Immature natural killer cell (primary cell): ENCODE measurements around the gene DDI1. TPM values are rescaled to one million over a fixed set of nuclear protein-coding genes. Genes with fewer than 3 reads are reported as not detected.

Source experiments
- DNase-seq, 3 donors: peaks; one replicate each; pipeline ENCODE4 v3.0.0; 2022; ENCODE audit warnings: mixed read lengths in 1 of 3
- H3K27ac Mint-ChIP-seq, 6 donors: one replicate each; pipeline ENCODE4 v1.8.0; 2020; ENCODE audit warnings: mixed read lengths in 6 of 6, mild to moderate bottlenecking in 5 of 6, inconsistent platforms in 4 of 6, moderate library complexity in 3 of 6
- H3K27me3 Mint-ChIP-seq, 3 donors: one replicate each; pipeline ENCODE4 v1.8.0; 2020 to 2021; ENCODE audit warnings: low read depth in 3 of 3, mild to moderate bottlenecking in 3 of 3, mixed read lengths in 3 of 3, moderate library complexity in 3 of 3, inconsistent platforms in 1 of 3
- H3K36me3 Mint-ChIP-seq, 3 donors: one replicate each; pipeline ENCODE4 v1.8.0; 2020; ENCODE audit warnings: mixed read lengths in 3 of 3, inconsistent platforms in 2 of 3, mild to moderate bottlenecking in 2 of 3
- H3K4me1 Mint-ChIP-seq, 2 donors: one replicate each; pipeline ENCODE4 v1.8.0; 2020; ENCODE audit warnings: inconsistent platforms in 2 of 2, mild to moderate bottlenecking in 2 of 2, mixed read lengths in 2 of 2, moderate library complexity in 1 of 2
- H3K4me3 Mint-ChIP-seq, 5 donors: one replicate each; pipeline ENCODE4 v1.8.0; 2020; ENCODE audit warnings: mild to moderate bottlenecking in 5 of 5, mixed read lengths in 5 of 5, inconsistent platforms in 3 of 5, moderate library complexity in 3 of 5
- H3K9me3 Mint-ChIP-seq, 6 donors: one replicate each; pipeline ENCODE4 v1.8.0; 2020; ENCODE audit warnings: mild to moderate bottlenecking in 6 of 6, mixed read lengths in 6 of 6, inconsistent platforms in 4 of 6, moderate library complexity in 3 of 6
- polyA plus RNA-seq, 3 donors: library from polyadenylated mRNA; unstranded; fragments of 300-500 nt; fragmentation: Illumina TruSeq; gene quantifications; one replicate each; pipeline ENCODE4 v1.2.3, GENCODE V29; 2021

The DDI1 gene
- polyA plus RNA-seq, 3 donors from 2014 or later: 0.11 to 0.17 TPM; not detected in 1

GRCh38 chr11:104051778-104052177, 15.3 kb downstream of the DDI1 start:
- no peak for DNase-seq
- Mint-ChIP-seq H3K4me3 (no peak overlapping the region), H3K27me3 (no peaks in the 10 kb centered on the region), H3K36me3 (peaks cover 3 to 9% (median 5%) of the 10 kb centered on the region in 3 donors), H3K4me1 (peaks cover 1 to 26% of the 10 kb centered on the region in 2 donors), H3K27ac (no peak overlapping the region), H3K9me3 (no peaks in the 10 kb centered on the region)

- no peak overlapping the region for H3K4me3 Mint-ChIP-seq
- no peak for DNase-seq
- H3K27ac Mint-ChIP-seq: no peak overlapping the region
- no peaks in the 10 kb centered on the region for H3K9me3 Mint-ChIP-seq
- H3K36me3 Mint-ChIP-seq: peaks cover 3 to 5% (median 5%) of the 10 kb centered on the region in 3 donors
- H3K27me3 Mint-ChIP-seq: no peaks in the 10 kb centered on the region
- peaks cover 2 to 26% of the 10 kb centered on the region in 2 donors for H3K4me1 Mint-ChIP-seq
Observed at GRCh38 chr11:104053743-104054478, 17.5 kb downstream of the DDI1 start.

GRCh38 chr11:104054911-104055529, 18.6 kb downstream of the DDI1 start:
- Mint-ChIP-seq H3K36me3 (peaks cover 3 to 5% (median 5%) of the 10 kb centered on the region in 3 donors), H3K4me3 (no peak overlapping the region), H3K27me3 (no peaks in the 10 kb centered on the region), H3K9me3 (no peaks in the 10 kb centered on the region), H3K4me1 (peaks cover 10 to 34% of the 10 kb centered on the region in 2 donors), H3K27ac (no peak overlapping the region)
- DNase-seq: no peak

GRCh38 chr11:104055596-104055995, 19.2 kb downstream of the DDI1 start:
- peak overlapping the region in 1 of 6 donors; percentile 21 for H3K27ac Mint-ChIP-seq
- H3K36me3 Mint-ChIP-seq: peaks cover 3 to 5% (median 5%) of the 10 kb centered on the region in 3 donors
- no peaks in the 10 kb centered on the region for H3K27me3 Mint-ChIP-seq
- no peak overlapping the region for H3K4me3 Mint-ChIP-seq
- peaks cover 16 to 39% of the 10 kb centered on the region in 2 donors for H3K4me1 Mint-ChIP-seq
- no peaks in the 10 kb centered on the region for H3K9me3 Mint-ChIP-seq
- no peak for DNase-seq

GRCh38 chr11:104057908-104058307, 21.5 kb downstream of the DDI1 start:
- peaks cover 32 to 48% of the 10 kb centered on the region in 2 donors for H3K4me1 Mint-ChIP-seq
- no peak for DNase-seq
- no peaks in the 10 kb centered on the region for H3K9me3 Mint-ChIP-seq
- no peak overlapping the region for H3K4me3 Mint-ChIP-seq
- H3K27ac Mint-ChIP-seq: no peak overlapping the region
- H3K36me3 Mint-ChIP-seq: peaks cover 4 to 5% (median 5%) of the 10 kb centered on the region in 3 donors
- no peaks in the 10 kb centered on the region for H3K27me3 Mint-ChIP-seq

GRCh38 chr11:104058680-104059079, 22.2 kb downstream of the DDI1 start:
- peaks cover 9 to 12% (median 11%) of the 10 kb centered on the region in 3 donors for H3K36me3 Mint-ChIP-seq
- no peak overlapping the region for H3K4me3 Mint-ChIP-seq

GRCh38 chr11:104060004-104060794, 23.8 kb downstream of the DDI1 start:
- Mint-ChIP-seq H3K4me3 (no peak overlapping the region), H3K27me3 (no peaks in the 10 kb centered on the region), H3K27ac (peak overlapping the region in 2 of 6 donors; percentile 9 to 62), H3K36me3 (peaks cover 4 to 10% (median 9%) of the 10 kb centered on the region in 3 donors), H3K9me3 (no peaks in the 10 kb centered on the region), H3K4me1 (peaks cover 40 to 42% of the 10 kb centered on the region in 2 donors)
- DNase-seq: no peak

More at GRCh38 chr11:104058680-104059079, 22.2 kb downstream of the DDI1 start:
- DNase-seq: no peak
- no peaks in the 10 kb centered on the region for H3K9me3 Mint-ChIP-seq
- H3K27ac Mint-ChIP-seq: peak overlapping the region in 1 of 6 donors; percentile 77
- H3K27me3 Mint-ChIP-seq: no peaks in the 10 kb centered on the region
- peaks cover 39 to 51% of the 10 kb centered on the region in 2 donors for H3K4me1 Mint-ChIP-seq

- Mint-ChIP-seq H3K27me3 (no peaks in the 10 kb centered on the region), H3K36me3 (peaks cover 4 to 9% (median 8%) of the 10 kb centered on the region in 3 donors), H3K9me3 (no peaks in the 10 kb centered on the region), H3K4me3 (peak overlapping the region in 1 of 5 donors; percentile 25), H3K27ac (peak overlapping the region in 3 of 6 donors; percentile 0 to 8 (median 4)), H3K4me1 (peaks cover 40 to 42% of the 10 kb centered on the region in 2 donors)
- no peak for DNase-seq
Observed at GRCh38 chr11:104060820-104061219, 24.4 kb downstream of the DDI1 start.

GRCh38 chr11:104061853-104062521, 25.5 kb downstream of the DDI1 start:
- Mint-ChIP-seq H3K4me1 (peaks cover 40 to 42% of the 10 kb centered on the region in 2 donors), H3K36me3 (peaks cover 4 to 9% (median 8%) of the 10 kb centered on the region in 3 donors), H3K27me3 (no peaks in the 10 kb centered on the region), H3K9me3 (no peaks in the 10 kb centered on the region), H3K27ac (peak overlapping the region in 1 of 6 donors; percentile 10), H3K4me3 (no peak overlapping the region)
- DNase-seq: no peak

GRCh38 chr11:104064034-104064630, 27.7 kb downstream of the DDI1 start:
- H3K27ac Mint-ChIP-seq: no peak overlapping the region
- H3K4me1 Mint-ChIP-seq: peaks cover 37 to 46% of the 10 kb centered on the region in 2 donors
- H3K4me3 Mint-ChIP-seq: no peak overlapping the region
- no peaks in the 10 kb centered on the region for H3K27me3 Mint-ChIP-seq
- peaks cover 4 to 9% (median 8%) of the 10 kb centered on the region in 3 donors for H3K36me3 Mint-ChIP-seq
- H3K9me3 Mint-ChIP-seq: no peaks in the 10 kb centered on the region
- DNase-seq: no peak

GRCh38 chr11:104067534-104067933, 31.1 kb downstream of the DDI1 start:
- DNase-seq: no peak
- Mint-ChIP-seq H3K4me1 (peaks cover 10 to 24% of the 10 kb centered on the region in 2 donors), H3K36me3 (peaks cover 8 to 9% (median 8%) of the 10 kb centered on the region in 3 donors), H3K27me3 (no peaks in the 10 kb centered on the region), H3K4me3 (no peak overlapping the region), H3K9me3 (no peaks in the 10 kb centered on the region), H3K27ac (peak overlapping the region in 1 of 6 donors; percentile 59)

- H3K36me3 Mint-ChIP-seq: peaks cover 0 to 9% (median 0%) of the 10 kb centered on the region in 3 donors
- H3K27ac Mint-ChIP-seq: peak overlapping the region in 3 of 6 donors; percentile 23 to 64 (median 37)
- H3K9me3 Mint-ChIP-seq: no peaks in the 10 kb centered on the region
- H3K4me1 Mint-ChIP-seq: peaks cover 19 to 48% of the 10 kb centered on the region in 2 donors
- peaks cover 0 to 1% (median 0%) of the 10 kb centered on the region in 3 donors for H3K27me3 Mint-ChIP-seq
- H3K4me3 Mint-ChIP-seq: no peak overlapping the region
- DNase-seq: no peak
Observed at GRCh38 chr11:104073950-104074705, 37.7 kb downstream of the DDI1 start.
